GM19099 (cell line): ENCODE results near the gene DHTKD1.

Source experiments
- POLR2A ChIP-seq: IDR thresholded peaks from 3 replicates; pipeline ENCODE4 v1.6.1; 2011; ENCODE audit warnings: low read depth; ENCODE audit not compliant: insufficient read length; ENCODE audit errors: extremely low read depth

Gene DHTKD1

DNA sequence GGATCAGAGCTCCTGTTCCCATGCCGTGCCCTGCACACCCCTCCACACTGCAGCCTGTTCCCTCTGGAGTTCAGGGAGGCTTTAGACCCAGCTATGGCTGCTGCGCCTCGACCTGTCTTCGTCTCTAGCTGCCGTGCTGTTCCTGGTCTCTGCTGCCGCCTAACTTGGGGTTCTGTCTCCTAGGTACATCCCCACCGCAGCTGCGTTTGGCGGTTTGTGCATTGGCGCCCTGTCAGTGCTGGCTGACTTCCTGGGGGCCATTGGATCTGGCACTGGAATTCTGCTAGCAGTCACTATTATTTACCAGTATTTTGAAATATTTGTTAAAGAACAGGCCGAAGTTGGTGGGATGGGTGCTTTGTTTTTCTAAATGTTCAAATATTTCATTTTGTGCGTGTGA is 95.3 kb downstream of the DHTKD1 start:
- TF ChIP-seq POLR2A, result no peak

DNA sequence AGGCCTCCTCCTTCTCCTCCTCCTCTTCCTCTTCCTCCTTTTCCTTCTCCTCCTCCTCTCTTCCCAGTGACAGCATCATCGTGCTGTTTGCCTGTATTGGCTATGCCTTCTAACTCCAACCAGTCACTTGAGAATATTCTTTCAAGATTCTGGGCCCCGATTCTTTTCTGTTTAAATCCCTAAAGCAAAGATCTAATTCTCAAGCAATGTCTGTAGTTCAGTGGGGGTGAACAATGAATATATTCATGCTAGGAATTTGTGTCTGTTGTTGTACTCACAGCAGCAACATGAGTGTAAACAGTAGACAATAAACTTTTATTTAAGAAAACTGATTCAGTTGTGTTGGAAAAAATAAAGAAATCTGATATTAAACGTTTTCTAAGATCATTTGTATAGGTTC is 96.3 kb downstream of the DHTKD1 start:
- no peak for TF ChIP-seq POLR2A

DNA sequence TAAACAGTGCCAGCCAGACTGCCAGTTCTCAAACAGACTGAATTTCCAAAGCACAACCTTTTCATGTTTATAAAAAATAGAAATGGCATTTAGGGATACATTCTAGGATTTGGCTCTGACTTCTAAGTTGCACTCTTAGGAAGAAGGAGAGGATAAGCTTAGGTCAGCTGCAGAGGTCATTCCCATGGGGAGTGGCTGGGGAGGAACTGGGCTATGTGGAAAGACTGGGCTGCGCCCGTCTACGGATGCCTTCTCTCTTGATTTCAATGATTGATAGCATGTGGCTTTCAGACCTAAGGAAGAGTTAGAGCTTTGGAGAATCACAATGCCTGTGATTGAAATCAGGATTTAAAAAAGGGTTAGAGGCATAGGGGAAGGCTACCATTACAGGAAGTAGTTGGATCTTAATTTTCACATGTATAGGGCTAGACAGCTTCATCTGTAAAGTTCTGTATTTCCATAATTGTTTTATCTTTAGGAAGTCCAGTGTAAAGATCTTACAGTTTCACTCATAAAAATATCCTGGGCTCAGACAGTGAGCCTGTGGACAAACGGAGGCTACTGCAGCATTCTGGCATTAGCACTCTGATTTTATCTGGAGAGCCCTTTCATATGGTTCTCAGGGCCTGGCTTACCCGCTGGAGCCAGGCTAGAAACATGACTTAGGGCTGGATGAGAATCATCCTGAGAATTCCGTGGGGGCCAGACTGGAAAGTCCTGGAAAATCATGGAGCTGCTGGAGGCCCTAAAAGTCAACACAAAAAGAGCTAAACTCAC is 97.4 kb downstream of the DHTKD1 start:
- TF ChIP-seq POLR2A, result no peak
